IPS-20b (cell line): ENCODE data around the gene RPL37.

ENCODE experiments used
- H3K27ac ChIP-seq: one replicate; pipeline ENCODE4 v1.5.1; 2013; ENCODE audit warnings: low read length
- H3K27me3 ChIP-seq: 2 replicates; pipeline ENCODE4 v1.6.1; 2013; ENCODE audit warnings: mild to moderate bottlenecking, low read length, inconsistent platforms; ENCODE audit not compliant: insufficient read depth
- H3K36me3 ChIP-seq: 2 replicates; pipeline ENCODE4 v1.6.1; 2013; ENCODE audit warnings: low read depth, mild to moderate bottlenecking, inconsistent platforms, low read length, moderate library complexity; ENCODE audit not compliant: insufficient read depth
- H3K4me1 ChIP-seq: 2 replicates; pipeline ENCODE4 v1.6.1; 2013; ENCODE audit warnings: mild to moderate bottlenecking, control low read depth, inconsistent platforms, low read length, moderate library complexity; ENCODE audit not compliant: insufficient read depth
- H3K4me3 ChIP-seq: 2 replicates; pipeline ENCODE4 v1.5.1; 2013; ENCODE audit warnings: mild to moderate bottlenecking, low read length, inconsistent platforms
- H3K9ac ChIP-seq: 2 replicates; pipeline ENCODE4 v1.6.1; 2013; ENCODE audit warnings: low read depth, mild to moderate bottlenecking, inconsistent platforms, low read length, moderate library complexity
- H3K9me3 ChIP-seq: 2 replicates; pipeline ENCODE4 v1.6.1; 2013; ENCODE audit warnings: mild to moderate bottlenecking, low read depth, low read length, inconsistent platforms; ENCODE audit not compliant: insufficient read depth

RPL37 gene

GRCh38 chr5:40775846-40776657 is 59.0 kb downstream of the RPL37 start:
- H3K27ac ChIP-seq, result no peak overlapping the region
- H3K36me3 ChIP-seq, result peaks cover 61% of the 10 kb centered on the region
- no peak overlapping the region for H3K4me3 ChIP-seq

More at GRCh38 chr5:40775846-40776657, 59.0 kb downstream of the RPL37 start:
- Histone ChIP-seq H3K9ac (no peak overlapping the region), H3K9me3 (no peaks in the 10 kb centered on the region), H3K4me1 (no peaks in the 10 kb centered on the region), H3K27me3 (no peaks in the 10 kb centered on the region)
